Measurements from ENCODE around the gene PLSCR5. TPM values are rescaled to one million over a fixed set of nuclear protein-coding genes. Genes with fewer than 3 reads are reported as not detected.

Gene PLSCR5
- total RNA-seq, 1 donor from 2014 or later: not detected

GRCh38 chr3:146542978-146543377 is 62.2 kb downstream of the PLSCR5 start:
- peak overlapping the region; percentile 92 for H3K4me3 Mint-ChIP-seq
- H3K27me3 Mint-ChIP-seq: no peaks in the 10 kb centered on the region
- no peaks in the 10 kb centered on the region for H3K9me3 Mint-ChIP-seq
- no peak for ATAC-seq (ENCODE audit: low read depth)
- H3K27ac Mint-ChIP-seq: peak overlapping the region; percentile 92
- TF ChIP-seq, protein P1, sequence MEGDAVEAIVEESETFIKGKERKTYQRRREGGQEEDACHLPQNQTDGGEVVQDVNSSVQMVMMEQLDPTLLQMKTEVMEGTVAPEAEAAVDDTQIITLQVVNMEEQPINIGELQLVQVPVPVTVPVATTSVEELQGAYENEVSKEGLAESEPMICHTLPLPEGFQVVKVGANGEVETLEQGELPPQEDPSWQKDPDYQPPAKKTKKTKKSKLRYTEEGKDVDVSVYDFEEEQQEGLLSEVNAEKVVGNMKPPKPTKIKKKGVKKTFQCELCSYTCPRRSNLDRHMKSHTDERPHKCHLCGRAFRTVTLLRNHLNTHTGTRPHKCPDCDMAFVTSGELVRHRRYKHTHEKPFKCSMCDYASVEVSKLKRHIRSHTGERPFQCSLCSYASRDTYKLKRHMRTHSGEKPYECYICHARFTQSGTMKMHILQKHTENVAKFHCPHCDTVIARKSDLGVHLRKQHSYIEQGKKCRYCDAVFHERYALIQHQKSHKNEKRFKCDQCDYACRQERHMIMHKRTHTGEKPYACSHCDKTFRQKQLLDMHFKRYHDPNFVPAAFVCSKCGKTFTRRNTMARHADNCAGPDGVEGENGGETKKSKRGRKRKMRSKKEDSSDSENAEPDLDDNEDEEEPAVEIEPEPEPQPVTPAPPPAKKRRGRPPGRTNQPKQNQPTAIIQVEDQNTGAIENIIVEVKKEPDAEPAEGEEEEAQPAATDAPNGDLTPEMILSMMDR (IDR thresholded peaks at IDR 0.05): no peak
- POLR2A ChIA-PET: interaction anchor here (2.5 kb wide), 1 partner anchor 74 kb away, joined by 30 read pairs; the partner anchor contains the start of gene PLSCR2
- no peak for DNase-seq
- intact Hi-C loops (cut with micrococcal nuclease): no loop called here
- H3K4me1 Mint-ChIP-seq: peaks cover 54% of the 10 kb centered on the region
- peaks cover 4% of the 10 kb centered on the region for H3K36me3 Mint-ChIP-seq (ENCODE audit: low read depth)
- CTCF ChIA-PET: interaction anchor here (1.1 kb wide), 1 partner anchor 35 kb away, joined by 3 read pairs; no protein-coding TSS in a partner anchor

- Mint-ChIP-seq H3K9me3 (no peaks in the 10 kb centered on the region), H3K36me3 (ENCODE audit: low read depth) (peaks cover 8% of the 10 kb centered on the region), H3K4me3 (peak overlapping the region; percentile 29), H3K27ac (no peak overlapping the region), H3K27me3 (no peaks in the 10 kb centered on the region), H3K4me1 (peaks cover 54% of the 10 kb centered on the region)
- ATAC-seq (ENCODE audit: low read depth): no peak
- ChIA-PET CTCF (no interaction called here), POLR2A (no interaction called here)
- intact Hi-C loops (cut with micrococcal nuclease): no loop called here
- TF ChIP-seq, protein P1 (IDR thresholded peaks at IDR 0.05): no peak
- no peak for DNase-seq
Measured at GRCh38 chr3:146542179-146542578, 63.0 kb downstream of the PLSCR5 start.

DNA sequence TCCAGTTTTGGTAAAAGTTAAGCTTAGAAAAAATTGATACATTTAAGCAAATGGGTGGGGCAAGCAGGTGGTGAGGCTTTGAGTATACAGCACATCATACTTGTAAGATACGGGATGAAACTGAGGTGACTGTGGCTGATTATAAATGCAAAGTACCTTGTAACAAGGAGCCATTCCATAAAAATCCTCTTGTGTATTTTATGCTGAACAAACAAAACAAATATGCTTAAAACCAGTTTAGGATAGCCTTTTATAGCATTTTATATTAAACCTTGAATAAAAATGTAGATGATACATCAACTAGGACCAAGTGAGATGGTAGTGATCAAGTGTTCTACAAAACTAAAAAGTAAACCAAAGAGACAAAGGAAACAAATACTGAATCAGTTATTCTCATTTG is 64.2 kb downstream of the PLSCR5 start:
- Mint-ChIP-seq H3K9me3 (no peaks in the 10 kb centered on the region), H3K4me3 (no peak overlapping the region), H3K4me1 (peaks cover 56% of the 10 kb centered on the region), H3K36me3 (ENCODE audit: low read depth) (peaks cover 16% of the 10 kb centered on the region), H3K27me3 (no peaks in the 10 kb centered on the region), H3K27ac (no peak overlapping the region)
- ATAC-seq (ENCODE audit: low read depth): no peak
- ChIA-PET POLR2A (no interaction called here), CTCF (interaction anchor here (0.5 kb wide), 1 partner anchor 36 kb away, joined by 3 read pairs; no protein-coding TSS in a partner anchor)
- intact Hi-C loops (cut with micrococcal nuclease): no loop called here
- no peak for DNase-seq
- TF ChIP-seq, protein P1 (IDR thresholded peaks at IDR 0.05): no peak

DNA sequence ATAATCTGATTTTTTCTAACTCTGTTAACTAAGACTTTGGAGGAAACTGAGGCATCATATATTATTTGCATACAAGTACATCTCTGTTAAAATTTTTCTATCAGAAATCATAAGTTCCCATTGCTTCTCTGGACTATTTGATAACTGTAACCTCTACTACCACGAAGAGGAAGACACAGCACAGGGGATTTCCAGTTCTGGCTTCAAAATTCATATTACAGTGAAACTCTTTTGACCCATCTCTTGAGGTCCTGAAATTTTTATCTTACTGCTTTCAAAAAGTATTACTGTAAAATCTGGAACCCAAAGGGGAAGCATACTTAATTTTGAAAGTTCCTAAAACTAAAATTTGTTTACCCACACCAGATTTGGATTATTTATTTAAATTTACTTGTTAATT is 64.9 kb downstream of the PLSCR5 start:
- H3K4me3 Mint-ChIP-seq: peak overlapping the region; percentile 39
- H3K9me3 Mint-ChIP-seq: no peaks in the 10 kb centered on the region
- ChIA-PET CTCF (interaction anchor here (0.5 kb wide), 1 partner anchor 35 kb away, joined by 3 read pairs; no protein-coding TSS in a partner anchor), POLR2A (no interaction called here)
- peak overlapping the region; percentile 18 for H3K27ac Mint-ChIP-seq
- intact Hi-C loops (cut with micrococcal nuclease): no loop called here
- TF ChIP-seq, protein P1 (IDR thresholded peaks at IDR 0.05): no peak
- ATAC-seq (ENCODE audit: low read depth): no peak
- H3K4me1 Mint-ChIP-seq: peaks cover 55% of the 10 kb centered on the region
- H3K27me3 Mint-ChIP-seq: no peaks in the 10 kb centered on the region
- no peak for DNase-seq
- H3K36me3 Mint-ChIP-seq (ENCODE audit: low read depth): peaks cover 16% of the 10 kb centered on the region

DNA sequence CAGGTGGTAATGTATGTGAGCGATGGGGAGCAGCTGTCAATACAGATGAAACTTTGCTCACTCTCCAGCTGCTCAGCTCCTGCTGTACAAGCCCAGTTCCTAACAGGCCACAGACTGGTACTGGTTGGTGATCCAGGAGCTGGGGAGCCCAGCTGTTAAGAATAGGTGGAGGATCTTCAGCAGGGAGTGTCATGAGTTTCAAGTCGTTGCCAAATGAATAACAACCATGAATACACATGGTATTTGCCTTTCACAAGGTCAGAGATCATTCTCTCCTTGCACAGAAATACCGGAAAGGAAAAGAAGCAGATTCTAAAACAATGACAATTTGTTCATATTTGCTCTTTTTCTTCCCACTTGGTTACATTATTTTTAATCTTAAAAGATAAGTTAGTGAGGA is 65.8 kb downstream of the PLSCR5 start:
- Mint-ChIP-seq H3K4me3 (no peak overlapping the region), H3K27ac (no peak overlapping the region), H3K36me3 (ENCODE audit: low read depth) (peaks cover 21% of the 10 kb centered on the region), H3K4me1 (peaks cover 53% of the 10 kb centered on the region), H3K9me3 (no peaks in the 10 kb centered on the region), H3K27me3 (no peaks in the 10 kb centered on the region)
- intact Hi-C loops (cut with micrococcal nuclease): no loop called here
- ATAC-seq (ENCODE audit: low read depth) (no peak), DNase-seq (no peak)
- CTCF ChIA-PET: no interaction called here
- POLR2A ChIA-PET: no interaction called here
- TF ChIP-seq, protein P1 (IDR thresholded peaks at IDR 0.05): no peak

Measured in activated B cell treated with CpG ODN at 0.5 μM for 24 hours (primary cell).